ENCODE measurements around the gene ATR.

- TF ChIP-seq CTCF (IDR thresholded peaks at IDR 0.05) (no peak), POLR2A (IDR thresholded peaks at IDR 0.05) (no peak)
Observed at GRCh38 chr3:142459096-142459495, 119.4 kb downstream of the ATR start.

Data from body of pancreas (tissue), 4 donors.